ENCODE data around the gene RANBP3.

DNA sequence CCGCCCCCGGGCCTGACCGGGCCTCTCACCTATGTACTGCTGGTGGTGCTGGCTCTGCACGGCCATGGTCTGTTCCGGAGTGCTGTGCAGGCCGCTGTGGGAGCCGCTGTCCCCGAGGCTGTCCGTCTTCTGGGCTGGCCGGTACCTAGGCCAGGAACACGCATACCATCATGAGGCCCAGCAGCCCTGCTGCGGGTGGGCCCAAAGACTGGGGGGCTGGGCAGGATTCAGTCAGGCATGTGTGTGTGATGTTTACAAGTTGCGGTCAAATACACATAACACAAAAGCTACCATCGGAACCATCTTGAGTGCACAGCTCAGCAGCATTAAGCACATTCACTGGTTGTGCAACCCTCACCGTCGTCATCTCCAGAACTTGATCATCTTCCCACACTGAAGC is 32.2 kb upstream of the RANBP3 start:
- TF ChIP-seq, protein P1, sequence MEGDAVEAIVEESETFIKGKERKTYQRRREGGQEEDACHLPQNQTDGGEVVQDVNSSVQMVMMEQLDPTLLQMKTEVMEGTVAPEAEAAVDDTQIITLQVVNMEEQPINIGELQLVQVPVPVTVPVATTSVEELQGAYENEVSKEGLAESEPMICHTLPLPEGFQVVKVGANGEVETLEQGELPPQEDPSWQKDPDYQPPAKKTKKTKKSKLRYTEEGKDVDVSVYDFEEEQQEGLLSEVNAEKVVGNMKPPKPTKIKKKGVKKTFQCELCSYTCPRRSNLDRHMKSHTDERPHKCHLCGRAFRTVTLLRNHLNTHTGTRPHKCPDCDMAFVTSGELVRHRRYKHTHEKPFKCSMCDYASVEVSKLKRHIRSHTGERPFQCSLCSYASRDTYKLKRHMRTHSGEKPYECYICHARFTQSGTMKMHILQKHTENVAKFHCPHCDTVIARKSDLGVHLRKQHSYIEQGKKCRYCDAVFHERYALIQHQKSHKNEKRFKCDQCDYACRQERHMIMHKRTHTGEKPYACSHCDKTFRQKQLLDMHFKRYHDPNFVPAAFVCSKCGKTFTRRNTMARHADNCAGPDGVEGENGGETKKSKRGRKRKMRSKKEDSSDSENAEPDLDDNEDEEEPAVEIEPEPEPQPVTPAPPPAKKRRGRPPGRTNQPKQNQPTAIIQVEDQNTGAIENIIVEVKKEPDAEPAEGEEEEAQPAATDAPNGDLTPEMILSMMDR (IDR thresholded peaks at IDR 0.05; ENCODE audit: low read length): no peak
- TF ChIP-seq EZH2 (IDR thresholded peaks at IDR 0.05; ENCODE audit: borderline replicate concordance, low read length): no peak
